GM18909 (cell line): ENCODE results near the gene ST8SIA2.

ENCODE experiments used
- ATAC-seq: cut with Tn5 transposase; IDR thresholded peaks from one replicate; pipeline ENCODE4 v1.9.1; 2021; ENCODE audit warnings: mild to moderate bottlenecking; ENCODE audit not compliant: unreplicated experiment, poor library complexity

ST8SIA2 gene

DNA sequence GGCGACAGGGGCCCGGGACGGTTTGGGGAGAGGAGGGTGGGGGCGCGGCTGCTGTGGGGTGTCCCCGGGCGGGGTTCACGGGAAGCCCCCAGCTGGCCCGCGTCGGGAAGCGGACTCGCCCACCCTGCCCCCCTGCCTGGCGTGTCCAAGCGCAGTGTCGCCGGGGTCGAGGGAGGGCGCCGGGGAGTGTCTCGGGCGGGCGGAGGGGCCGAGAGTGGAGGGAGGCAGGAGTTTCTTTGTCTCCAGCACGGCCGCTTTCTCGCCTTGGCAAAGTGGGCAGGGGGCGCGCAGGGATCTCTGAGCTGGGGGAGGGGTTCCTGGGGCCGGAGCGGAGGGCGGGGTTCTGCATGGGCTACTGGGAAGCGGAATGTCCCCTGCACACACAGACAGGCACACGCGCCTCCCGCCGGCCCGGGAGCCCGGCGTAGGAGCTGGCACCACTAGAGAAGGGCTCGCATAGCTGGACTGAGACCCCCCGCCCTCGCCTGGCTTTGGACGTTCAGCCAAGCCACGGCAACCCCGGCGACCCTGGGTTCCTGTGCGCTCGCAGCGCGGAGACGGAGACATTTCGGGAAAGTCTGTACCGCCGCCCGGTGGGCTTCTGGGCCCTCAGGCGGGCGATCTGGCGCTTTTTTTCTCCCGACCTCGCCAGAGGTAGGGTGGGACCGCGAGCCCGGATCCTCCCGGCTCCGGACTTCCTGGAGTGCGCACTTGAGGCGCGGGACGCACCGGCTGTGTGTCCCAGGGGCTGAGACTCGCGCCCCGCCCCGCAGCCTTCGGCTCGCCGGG, 822 bp downstream of the ST8SIA2 start:
- no peak for ATAC-seq

DNA sequence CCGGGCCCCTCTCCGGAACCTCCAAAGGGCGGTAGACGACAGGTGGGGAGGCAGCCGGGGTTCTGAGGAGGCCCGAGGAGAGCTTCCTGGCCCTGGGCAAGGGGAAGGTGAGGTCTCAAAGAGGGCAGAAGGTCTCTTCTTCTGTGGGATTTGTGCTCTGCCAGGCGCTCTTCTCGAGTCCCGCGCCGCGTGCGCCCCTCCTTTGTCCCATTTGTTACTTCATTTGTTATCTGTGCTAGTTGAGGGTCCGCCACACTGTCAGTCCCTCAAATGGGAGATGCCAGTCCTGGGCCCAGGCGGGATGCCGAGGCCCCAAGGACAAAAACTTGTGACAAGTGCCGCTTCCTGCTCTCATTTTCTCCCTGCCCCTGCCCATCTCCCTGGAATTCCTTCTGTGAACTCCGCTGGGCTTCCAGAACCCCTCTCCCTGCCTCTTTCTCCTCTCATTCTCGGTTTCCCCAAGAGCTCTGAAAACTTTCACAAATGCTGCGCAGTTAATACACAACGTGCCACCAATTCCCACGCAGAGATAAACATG, 1.5 kb downstream of the ST8SIA2 start:
- no peak for ATAC-seq

DNA sequence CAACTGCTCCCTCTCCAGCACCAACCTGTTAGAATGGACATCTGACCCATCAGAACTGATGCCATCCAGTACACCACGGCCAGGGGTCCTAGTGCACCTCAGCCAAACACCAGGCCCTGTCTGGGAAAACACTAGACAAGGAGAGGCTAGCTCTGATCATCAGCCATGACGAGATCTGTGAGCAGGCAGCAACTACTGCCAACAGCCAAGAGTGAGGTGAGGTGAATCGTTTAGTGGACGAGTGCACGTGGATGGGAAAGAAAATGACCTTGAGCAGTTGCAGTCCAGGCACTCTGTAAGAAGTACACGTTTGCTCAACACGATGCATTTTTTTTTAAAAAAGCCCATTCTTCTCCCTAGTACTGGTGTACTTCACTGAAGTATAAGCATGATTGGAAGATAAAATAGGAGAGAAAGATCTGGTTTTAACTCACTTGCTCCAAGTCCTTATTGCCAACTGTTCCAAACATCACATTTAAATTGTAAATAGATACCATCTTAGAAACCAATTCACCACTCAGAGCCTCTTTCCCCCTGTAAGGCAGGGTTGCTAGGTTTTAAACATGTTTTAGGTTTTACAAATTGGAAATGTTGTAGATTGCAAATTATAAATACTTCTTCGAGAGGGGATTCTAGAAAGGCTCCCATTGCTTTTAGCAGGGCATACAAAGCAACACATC, 5.7 kb downstream of the ST8SIA2 start:
- ATAC-seq, result no peak

DNA sequence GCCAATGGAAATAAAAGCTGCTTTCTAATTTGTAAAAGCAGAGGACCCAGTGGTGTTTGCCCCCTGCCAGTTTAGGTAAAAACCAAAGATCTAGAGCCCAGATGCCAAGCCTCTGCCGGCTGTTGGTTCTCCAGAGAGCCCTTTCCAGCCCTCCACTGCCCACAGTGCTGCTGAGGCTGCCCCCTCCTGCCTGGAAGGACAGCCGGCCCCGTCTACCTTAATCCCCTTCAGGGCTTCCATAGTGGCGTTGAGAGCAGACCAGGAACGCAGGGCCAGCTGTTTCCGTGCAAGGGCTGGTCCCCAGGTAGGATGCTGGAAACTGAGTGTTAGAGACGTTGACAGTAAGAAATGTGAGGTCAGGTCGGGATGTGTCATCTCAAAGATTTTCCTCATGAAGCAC, 6.9 kb downstream of the ST8SIA2 start:
- no peak for ATAC-seq

DNA sequence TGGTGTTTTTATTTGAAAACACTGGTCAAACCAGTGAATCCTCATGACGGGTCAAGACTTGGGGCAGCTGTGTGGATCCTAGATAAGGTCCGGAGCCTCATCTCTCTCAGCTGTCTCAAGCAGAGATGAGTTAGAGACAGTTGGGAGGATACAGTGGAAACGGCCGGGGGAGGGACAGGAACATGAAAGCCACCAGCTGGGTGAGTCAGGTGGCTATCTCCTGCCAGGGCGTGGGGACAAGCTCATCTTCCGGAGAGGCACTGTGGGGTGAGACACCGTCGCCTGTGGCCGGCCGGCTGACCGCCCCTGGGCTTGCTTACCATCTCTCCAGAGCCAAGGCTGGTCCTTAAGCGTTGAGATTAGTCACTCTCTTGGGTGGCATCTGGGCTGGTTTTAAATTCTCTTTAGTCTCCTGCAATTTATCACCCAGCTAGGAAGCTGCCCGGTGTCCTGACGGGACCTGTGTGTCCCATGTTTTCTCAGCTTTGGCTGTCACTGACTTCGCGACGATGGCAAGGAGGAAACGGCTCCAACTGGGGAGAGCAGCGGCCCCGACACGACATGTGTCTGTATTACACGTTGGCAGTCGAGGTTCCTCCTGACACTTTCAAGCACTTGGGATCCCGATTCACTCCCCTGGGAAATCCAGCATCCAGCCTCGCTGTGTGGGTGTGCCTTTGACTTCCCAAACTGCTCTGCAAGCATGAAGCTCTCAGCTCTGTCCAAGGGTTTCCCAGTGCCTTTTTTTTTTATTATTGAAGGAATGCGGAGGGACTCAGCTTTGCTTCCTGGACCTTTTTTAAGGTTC, 7.5 kb downstream of the ST8SIA2 start:
- ATAC-seq, result no peak

DNA sequence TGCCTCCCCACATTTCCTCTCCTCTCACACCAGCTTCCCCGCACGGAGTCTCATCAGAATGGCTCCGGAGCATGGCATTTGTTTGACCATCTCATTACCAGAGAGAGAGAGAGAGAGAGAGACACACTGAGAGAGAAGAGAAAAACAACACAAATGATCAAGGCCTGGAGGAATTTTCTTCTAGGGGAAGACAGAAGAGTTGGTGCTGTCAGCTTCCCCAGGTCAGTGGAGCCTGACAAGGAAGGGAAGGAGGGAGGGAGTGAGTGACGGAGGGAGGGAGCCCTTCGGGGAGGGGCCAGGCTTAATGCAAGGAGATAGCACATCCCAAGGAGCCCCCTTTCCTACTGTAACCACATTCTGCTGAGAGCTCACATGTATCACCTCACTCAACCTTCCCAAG, 9.1 kb downstream of the ST8SIA2 start:
- ATAC-seq, result no peak

DNA sequence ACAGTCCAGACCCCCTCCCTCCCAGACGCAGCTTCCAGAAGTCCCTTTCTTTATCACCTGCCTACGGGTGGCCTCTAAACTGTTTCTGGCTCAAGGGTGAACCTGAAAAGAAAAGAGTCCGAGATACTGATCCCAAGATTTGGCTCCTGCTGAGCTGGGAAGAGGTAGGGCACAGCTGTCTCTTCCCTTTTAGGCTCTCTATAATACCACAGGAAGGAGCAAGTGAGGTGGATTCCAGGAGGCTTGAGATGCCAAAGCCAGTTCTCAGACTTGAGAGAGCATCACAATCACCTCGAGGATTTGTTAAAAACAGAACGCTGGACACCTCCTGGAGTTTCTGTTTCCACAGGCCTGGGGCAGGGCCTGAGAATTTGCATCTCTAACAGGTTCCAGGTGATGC, 12.3 kb downstream of the ST8SIA2 start:
- ATAC-seq, result no peak

DNA sequence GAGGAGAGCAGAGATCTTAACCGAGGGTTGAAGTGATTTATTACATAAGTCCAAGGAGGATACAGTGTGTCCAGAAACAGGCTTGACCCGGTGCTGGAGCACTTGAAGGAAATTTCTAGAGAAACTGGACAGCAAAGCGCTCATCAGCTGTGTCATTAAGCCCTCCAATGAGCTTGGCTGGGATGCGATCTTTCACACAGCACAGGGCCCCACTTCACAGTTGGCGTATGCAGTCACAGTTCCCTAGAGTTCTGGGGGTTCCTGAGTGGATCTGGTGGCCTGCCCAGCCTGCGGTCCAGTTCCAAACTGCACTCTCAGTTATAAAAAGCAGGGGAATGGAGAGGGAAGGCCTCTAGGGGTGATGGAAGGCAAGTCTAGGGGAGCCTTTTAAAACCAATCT, 13.6 kb downstream of the ST8SIA2 start:
- no peak for ATAC-seq

DNA sequence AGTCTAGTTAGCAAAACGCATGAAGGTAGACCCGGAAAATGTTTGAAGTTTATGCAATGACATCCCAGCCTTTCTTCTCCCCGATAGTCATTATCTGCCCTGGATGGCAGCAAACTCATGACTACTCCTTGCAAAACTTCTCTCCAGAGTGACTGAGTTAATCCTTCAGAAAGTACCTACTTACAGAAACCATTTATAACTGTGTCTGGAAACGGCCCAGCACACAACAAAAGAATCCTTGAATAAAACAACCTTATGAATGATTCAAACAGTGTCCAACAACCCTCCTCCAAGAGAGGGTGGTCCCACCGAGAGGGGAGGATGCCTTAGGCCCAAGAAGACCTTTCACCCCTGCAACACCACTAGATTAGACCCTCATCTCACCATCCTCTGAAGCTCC, 14.2 kb downstream of the ST8SIA2 start:
- ATAC-seq, result no peak

DNA sequence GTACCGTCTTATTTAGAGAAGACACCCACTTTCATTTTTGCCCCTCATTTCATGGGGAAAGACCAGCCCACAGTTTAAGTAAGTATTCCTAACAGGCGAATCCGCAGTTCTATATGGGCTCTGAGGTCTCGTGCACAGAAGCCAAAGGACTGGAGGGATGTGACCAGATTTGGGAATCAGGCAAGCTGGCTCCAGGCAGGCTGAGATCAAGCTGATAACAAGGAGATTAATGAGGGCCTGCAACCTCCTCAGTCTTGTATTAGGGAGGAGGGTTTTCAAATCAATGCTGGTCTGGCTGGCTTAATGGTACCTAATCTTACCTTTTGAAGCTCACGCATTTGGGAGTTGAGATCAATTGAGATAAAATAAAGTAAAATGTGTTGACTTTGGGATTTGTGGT, 15.3 kb downstream of the ST8SIA2 start:
- no peak for ATAC-seq

DNA sequence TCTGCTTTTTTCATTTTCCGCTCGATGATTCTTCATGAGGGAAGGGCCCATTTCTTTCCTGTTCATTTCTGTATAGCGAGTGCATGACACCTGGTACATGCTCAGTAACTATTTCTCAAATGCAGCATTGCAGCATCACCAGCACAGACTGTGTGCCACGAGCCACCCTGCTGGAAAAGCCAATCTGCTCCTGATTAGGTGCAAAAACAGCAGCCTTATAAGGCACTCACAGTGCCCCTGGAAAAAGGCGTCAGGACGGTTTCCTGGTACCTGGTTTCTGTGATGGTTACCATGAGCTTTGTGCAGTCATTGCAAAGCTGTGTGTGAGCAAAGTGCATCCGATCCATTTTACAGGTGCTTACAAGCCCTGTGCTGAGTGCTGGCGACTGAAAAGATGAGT, 15.8 kb downstream of the ST8SIA2 start:
- ATAC-seq, result no peak

DNA sequence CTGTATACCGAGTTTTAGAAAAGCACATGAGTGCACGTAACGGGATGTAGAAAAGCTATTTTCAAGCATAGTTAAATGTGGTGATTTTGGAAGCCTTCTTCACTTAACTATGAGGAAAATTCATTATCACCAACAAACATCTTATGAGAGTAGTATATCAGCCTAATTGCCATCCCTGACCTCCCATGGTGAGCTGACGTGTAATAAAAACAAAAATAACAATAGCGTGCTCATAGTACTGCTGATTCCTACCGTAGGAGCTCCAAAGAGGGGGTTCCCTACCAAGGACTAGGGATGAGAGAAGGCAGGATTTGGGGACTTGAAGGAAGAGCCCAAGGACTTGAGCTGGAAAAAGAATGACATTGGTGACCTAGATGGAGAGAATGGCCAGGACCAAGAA, 16.9 kb downstream of the ST8SIA2 start:
- ATAC-seq, result no peak

DNA sequence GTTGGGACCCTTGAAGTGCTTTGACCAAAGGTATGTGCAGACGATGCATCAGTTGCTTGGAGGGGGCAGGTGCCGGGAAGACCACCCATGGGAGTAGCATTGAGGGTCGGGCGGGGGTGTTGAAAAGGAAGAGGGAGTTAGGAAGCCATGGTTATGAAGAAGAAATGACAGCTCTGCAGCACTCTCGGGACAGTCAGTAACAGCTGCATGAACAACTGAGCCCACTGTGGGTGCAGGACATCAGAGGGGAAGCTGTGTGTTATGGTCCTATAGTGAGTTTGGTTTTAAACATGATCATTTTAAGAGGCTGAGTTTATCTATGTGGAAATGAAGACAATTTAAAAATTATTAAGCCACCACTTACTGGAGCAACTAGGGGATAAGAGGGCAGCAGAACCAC, 17.6 kb downstream of the ST8SIA2 start:
- no peak for ATAC-seq

DNA sequence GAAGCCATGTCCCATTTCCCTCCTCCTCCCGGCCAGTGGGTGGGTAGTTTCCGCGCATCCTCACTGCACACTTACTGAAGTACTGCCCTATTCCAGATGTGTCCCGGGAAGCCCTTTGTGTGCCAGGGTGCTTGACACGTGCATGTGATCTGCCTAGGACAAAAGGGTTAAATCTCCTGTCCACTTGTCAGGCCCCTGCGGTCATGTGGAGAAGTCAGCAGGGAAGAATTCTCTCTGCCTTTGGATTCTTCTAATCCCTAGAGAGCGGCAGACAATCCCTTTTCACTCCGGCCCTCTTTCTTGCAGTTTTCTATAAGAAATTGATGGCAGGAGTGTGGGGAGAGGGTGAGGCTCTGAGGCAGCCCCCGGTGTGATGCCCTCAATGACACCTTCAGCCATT, 19.8 kb downstream of the ST8SIA2 start:
- no peak for ATAC-seq

DNA sequence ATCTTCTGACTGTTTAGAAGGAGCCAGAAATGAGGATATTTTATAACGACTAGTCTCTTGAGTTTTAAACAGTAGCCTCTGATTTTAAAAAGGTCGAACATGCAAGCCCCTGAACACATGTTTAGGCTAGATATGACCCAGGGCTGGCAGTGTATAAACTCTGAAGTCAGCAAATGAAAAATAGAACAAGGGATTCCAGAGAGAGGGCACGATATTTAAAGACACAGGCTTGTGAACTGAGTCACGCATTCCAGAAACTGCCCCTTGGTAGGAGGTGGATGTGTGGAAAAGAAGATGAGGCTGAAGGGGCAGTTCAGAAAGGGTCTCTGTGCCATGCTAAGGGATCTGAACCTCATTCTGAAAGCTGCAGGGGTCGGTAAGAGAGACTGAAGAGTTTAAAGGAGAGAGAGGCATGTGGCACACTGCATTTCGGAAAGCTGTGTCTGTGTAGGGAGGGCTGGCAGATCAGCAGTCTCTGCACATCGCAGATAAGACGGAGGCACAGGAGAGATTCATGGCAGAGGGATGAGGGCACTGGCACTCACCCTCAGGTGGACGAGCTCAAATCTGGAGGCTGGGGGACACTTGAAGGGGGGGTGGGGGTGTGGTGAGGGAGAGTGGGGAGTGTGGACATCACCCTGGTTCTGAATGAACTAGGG, 22.1 kb downstream of the ST8SIA2 start:
- no peak for ATAC-seq

DNA sequence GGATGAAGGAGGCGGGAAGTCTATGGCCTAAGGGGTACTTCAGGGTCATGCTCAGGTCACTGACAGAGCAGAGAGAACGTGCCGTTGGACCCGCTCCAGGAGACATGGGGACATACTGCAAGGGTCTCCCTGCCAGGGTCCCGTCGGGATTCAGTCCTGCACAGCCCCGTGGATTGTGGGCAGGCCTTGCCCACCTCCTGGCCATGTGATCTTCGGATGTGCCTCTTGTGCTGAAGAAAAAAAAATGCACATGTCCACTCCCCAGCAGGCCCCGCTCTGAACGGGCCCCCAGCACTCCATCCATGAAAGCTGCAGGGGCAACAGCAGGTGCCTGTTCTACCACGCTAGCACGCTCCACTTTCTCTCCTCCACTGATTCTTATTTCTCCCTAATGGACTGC, 22.9 kb downstream of the ST8SIA2 start:
- no peak for ATAC-seq

DNA sequence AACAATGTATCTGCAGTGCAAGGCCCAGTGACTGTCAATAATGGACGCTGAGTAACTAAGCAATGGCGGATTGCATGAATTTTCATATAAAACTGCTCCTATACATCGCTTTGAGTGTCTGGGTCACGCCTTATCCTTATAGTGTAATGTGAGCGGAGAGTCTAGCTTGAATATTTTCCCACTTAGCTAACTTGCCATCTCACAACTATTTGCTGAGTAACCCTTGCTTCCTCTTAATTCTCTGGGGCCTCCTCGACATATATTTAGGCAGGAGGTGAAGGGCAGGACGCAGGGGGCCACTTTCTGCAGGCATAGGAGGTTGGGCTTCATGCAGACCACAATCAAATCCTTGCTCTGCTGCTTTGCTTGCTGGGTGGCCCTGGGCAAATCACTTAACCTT, 24.0 kb downstream of the ST8SIA2 start:
- ATAC-seq, result no peak

DNA sequence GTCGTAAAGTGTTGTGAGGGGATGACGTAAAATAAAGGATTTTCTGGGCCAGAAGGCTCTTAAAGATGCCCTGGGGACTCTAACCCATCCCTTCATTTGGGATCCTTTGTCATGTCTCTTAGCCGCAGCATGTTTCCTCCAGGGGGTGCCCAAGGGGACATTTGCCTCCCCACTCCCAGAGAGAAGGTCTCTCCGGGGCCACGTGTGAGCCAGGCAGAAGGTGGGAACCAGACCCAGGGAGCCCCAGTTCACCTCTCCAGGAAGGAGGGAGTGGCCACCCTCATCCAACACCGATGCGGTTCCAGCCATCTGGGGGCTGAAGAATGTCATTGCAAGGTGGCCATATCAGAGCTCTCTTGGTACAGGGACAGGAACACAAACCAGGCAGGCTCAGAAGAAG, 25.2 kb downstream of the ST8SIA2 start:
- no peak for ATAC-seq

DNA sequence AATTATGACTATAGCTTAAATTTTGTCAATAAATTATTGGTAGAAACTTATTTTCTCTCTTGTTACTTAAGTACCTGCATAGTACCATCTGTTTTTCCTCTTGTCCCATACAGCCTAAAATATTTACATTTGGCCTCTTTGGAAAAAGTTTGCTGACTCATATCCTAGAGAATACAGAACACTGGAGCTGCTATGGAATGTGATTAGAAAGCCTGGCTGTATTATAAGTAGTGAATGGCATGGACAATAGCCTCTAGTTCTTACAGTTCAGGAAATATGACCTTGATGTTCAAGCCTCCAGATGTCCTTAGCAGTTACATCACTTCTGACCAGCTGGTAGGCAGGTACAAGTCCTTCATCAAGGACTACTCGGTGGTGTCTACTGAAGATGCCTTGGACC, 28.3 kb downstream of the ST8SIA2 start:
- ATAC-seq, result no peak

DNA sequence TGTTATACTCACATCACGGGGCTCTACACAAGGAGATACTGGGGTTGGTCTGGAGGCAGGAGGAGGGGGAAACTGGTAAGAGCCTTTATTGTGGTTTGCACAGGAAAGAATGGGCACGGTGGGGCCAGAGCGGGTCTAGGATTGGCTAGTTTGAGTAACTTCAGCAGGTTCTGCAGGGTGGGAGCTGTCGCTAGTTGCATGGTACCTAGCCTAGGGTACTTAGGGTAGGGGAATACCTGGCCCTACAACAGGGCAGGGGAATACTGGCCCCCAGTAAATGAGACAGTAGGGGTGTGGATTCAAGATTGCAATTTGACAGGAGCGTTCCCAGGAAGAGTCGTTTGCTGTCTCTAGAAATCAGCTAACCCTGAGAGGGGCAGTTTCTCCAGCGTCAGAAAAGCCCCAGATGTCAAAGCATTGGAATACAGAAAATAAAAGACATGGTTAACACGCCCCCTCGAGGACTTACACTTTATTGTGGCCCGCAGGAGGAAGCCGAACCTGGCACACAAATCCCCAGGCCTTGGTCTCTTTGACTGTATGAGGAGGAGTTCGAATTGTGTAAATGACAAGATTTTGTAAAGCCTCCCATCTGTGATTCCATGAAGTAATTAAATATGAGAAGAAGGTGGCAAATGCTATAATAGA, 32.0 kb downstream of the ST8SIA2 start:
- ATAC-seq, result no peak
